ENCODE results near the gene PSMB2. TPM values are rescaled to one million over a fixed set of nuclear protein-coding genes. Genes with fewer than 3 reads are reported as not detected.

The PSMB2 gene
- total RNA-seq, 1 donor = 18.5 TPM

GRCh38 chr1:35554266-35555211 lies 86.8 kb downstream of the PSMB2 start:
- Histone ChIP-seq H3K27me3 (ENCODE audit: insufficient read depth, low read length) (no peaks in the 10 kb centered on the region), H4K20me1 (ENCODE audit: insufficient read depth, low read length) (peaks cover 24% of the 10 kb centered on the region), H2AFZ (ENCODE audit: low read length) (no peak overlapping the region), H3K36me3 (ENCODE audit: insufficient read depth, low read length) (peaks cover 23% of the 10 kb centered on the region), H3K4me2 (ENCODE audit: insufficient read depth, low read length) (peak overlapping the region; percentile 88), H3K4me3 (ENCODE audit: insufficient read depth, low read length) (peak overlapping the region; percentile 80), H3K79me2 (ENCODE audit: insufficient read depth, low read length) (peaks cover 54% of the 10 kb centered on the region), H3K27ac (ENCODE audit: low read depth, low read length) (peak overlapping the region; percentile 80), H3K4me1 (ENCODE audit: insufficient read depth, low read length) (peaks cover 30% of the 10 kb centered on the region), H3K9me3 (ENCODE audit: low read depth, low read length) (no peaks in the 10 kb centered on the region)
- no peak for TF ChIP-seq CTCF (IDR thresholded peaks at IDR 0.05; ENCODE audit: extremely low read depth, low read depth, low read length)
- DNase-seq (ENCODE audit: insufficient read length, low spot score, missing footprints) = no peak

- TF ChIP-seq CTCF (IDR thresholded peaks at IDR 0.05; ENCODE audit: extremely low read depth, low read depth, low read length) = no peak
- Histone ChIP-seq H3K36me3 (ENCODE audit: insufficient read depth, low read length) (peaks cover 23% of the 10 kb centered on the region), H2AFZ (ENCODE audit: low read length) (no peak overlapping the region), H3K4me2 (ENCODE audit: insufficient read depth, low read length) (no peak overlapping the region), H4K20me1 (ENCODE audit: insufficient read depth, low read length) (peaks cover 18% of the 10 kb centered on the region), H3K9me3 (ENCODE audit: low read depth, low read length) (no peaks in the 10 kb centered on the region), H3K4me3 (ENCODE audit: insufficient read depth, low read length) (no peak overlapping the region), H3K4me1 (ENCODE audit: insufficient read depth, low read length) (peaks cover 27% of the 10 kb centered on the region), H3K27me3 (ENCODE audit: insufficient read depth, low read length) (no peaks in the 10 kb centered on the region), H3K27ac (ENCODE audit: low read depth, low read length) (no peak overlapping the region), H3K79me2 (ENCODE audit: insufficient read depth, low read length) (peaks cover 58% of the 10 kb centered on the region)
- DNase-seq (ENCODE audit: insufficient read length, low spot score, missing footprints) = no peak
These were observed 87.5 kb downstream of the PSMB2 start for GRCh38 chr1:35553851-35554250.

Other genes with a start within 250 kb of the PSMB2 start
- 44.9 and 48.9 TPM in 2 replicates for gene KIAA0319L, start 84.1 kb downstream of the PSMB2 start, total RNA-seq
- gene NCDN, start 83.7 kb downstream of the PSMB2 start, total RNA-seq = 25.9 and 30.0 TPM in 2 replicates
- under 0.01 and 0.29 TPM in 2 replicates for gene TFAP2E, start 68.2 kb downstream of the PSMB2 start, total RNA-seq
- gene C1orf216, start 77.4 kb upstream of the PSMB2 start, total RNA-seq = 25.3 and 26.8 TPM in 2 replicates
- 1.8 and 2.9 TPM in 2 replicates for gene CLSPN, start 128.5 kb upstream of the PSMB2 start, total RNA-seq
- 22.1 and 23.2 TPM in 2 replicates for gene AGO4, start 166.5 kb upstream of the PSMB2 start, total RNA-seq
- 20.6 and 21.8 TPM in 2 replicates for gene AGO1, start 241.7 kb upstream of the PSMB2 start, total RNA-seq